Measurements from ENCODE around the gene CCDC28A. TPM values are rescaled to one million over a fixed set of nuclear protein-coding genes. Genes with fewer than 3 reads are reported as not detected.

The CCDC28A gene
- total and polyA plus RNA-seq, 4 donors = 11.9 to 20.3 (median 16.1) TPM

- TF ChIP-seq, protein P1, sequence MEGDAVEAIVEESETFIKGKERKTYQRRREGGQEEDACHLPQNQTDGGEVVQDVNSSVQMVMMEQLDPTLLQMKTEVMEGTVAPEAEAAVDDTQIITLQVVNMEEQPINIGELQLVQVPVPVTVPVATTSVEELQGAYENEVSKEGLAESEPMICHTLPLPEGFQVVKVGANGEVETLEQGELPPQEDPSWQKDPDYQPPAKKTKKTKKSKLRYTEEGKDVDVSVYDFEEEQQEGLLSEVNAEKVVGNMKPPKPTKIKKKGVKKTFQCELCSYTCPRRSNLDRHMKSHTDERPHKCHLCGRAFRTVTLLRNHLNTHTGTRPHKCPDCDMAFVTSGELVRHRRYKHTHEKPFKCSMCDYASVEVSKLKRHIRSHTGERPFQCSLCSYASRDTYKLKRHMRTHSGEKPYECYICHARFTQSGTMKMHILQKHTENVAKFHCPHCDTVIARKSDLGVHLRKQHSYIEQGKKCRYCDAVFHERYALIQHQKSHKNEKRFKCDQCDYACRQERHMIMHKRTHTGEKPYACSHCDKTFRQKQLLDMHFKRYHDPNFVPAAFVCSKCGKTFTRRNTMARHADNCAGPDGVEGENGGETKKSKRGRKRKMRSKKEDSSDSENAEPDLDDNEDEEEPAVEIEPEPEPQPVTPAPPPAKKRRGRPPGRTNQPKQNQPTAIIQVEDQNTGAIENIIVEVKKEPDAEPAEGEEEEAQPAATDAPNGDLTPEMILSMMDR (IDR thresholded peaks at IDR 0.05; ENCODE audit: low read depth, low read length, missing input control) = no peak
- TF ChIP-seq HNF4A (conservative IDR thresholded peaks at IDR 0.05) = no peak
Observed at GRCh38 chr6:138769102-138769676, 4.4 kb upstream of the CCDC28A start (continued).

- H3K27ac ChIP-seq (ENCODE audit: low read depth in 1 of 2, low read length in 2 of 2) = peak overlapping the region; percentile 95 to 98
- no peak for TF ChIP-seq ZBTB33 (IDR thresholded peaks at IDR 0.05)
- no peak for TF ChIP-seq GABPA (IDR thresholded peaks at IDR 0.05 in 1 of 2, conservative IDR thresholded peaks at IDR 0.05 in 1 of 2)
- TF ChIP-seq FOXA1 (IDR thresholded peaks at IDR 0.05) = no peak
- TF ChIP-seq YY1 (IDR thresholded peaks at IDR 0.05) = no peak
- TF ChIP-seq, protein P2, sequence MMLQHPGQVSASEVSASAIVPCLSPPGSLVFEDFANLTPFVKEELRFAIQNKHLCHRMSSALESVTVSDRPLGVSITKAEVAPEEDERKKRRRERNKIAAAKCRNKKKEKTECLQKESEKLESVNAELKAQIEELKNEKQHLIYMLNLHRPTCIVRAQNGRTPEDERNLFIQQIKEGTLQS (IDR thresholded peaks at IDR 0.05) = no peak
- no peak for TF ChIP-seq FOXA2 (IDR thresholded peaks at IDR 0.05)
- TF ChIP-seq HNF4A (conservative IDR thresholded peaks at IDR 0.05) = no peak
- TF ChIP-seq NR2F2 (IDR thresholded peaks at IDR 0.05) = no peak
- TF ChIP-seq, protein P1 (IDR thresholded peaks at IDR 0.05; ENCODE audit: low read depth, low read length, missing input control) = no peak
- no peak for TF ChIP-seq HNF4G (IDR thresholded peaks at IDR 0.05)
- TF ChIP-seq EGR1 (IDR thresholded peaks at IDR 0.05; ENCODE audit: low read depth in 2 of 2) = no peak
- no peak for TF ChIP-seq SP1 (IDR thresholded peaks at IDR 0.05)
- no peak for TF ChIP-seq RXRA (IDR thresholded peaks at IDR 0.05)
- peaks cover 2 to 12% (median 6%) of the 10 kb centered on the region in 4 donors for H3K36me3 ChIP-seq (ENCODE audit: control insufficient read depth in 4 of 4, insufficient read depth in 3 of 4, low read depth in 1 of 4, low read length in 3 of 4)
- DNase-seq (ENCODE audit: low spot score) = no peak
- no peaks in the 10 kb centered on the region for H3K9me3 ChIP-seq (ENCODE audit: control insufficient read depth in 4 of 4, low read length in 3 of 4)
- 18% methylated on average over 8 of the region's 8 CpGs for WGBS
- peaks cover 3 to 22% (median 16%) of the 10 kb centered on the region in 4 donors for H3K4me1 ChIP-seq (ENCODE audit: control insufficient read depth in 4 of 4, insufficient read depth in 4 of 4, low read length in 3 of 4)
- peak overlapping the region; percentile 79 to 98 (median 95) for H3K4me3 ChIP-seq (ENCODE audit: low read depth in 1 of 3, low read length in 3 of 3)
- H3K27me3 ChIP-seq (ENCODE audit: control insufficient read depth in 4 of 4, insufficient read depth in 4 of 4, low read length in 3 of 4) = no peaks in the 10 kb centered on the region
- H3K9ac ChIP-seq (ENCODE audit: low read depth in 1 of 2, low read length in 2 of 2) = peak overlapping the region in 1 of 2 donors; percentile 67
Observed at GRCh38 chr6:138772596-138773176, 883 bp upstream of the CCDC28A start.

GRCh38 chr6:138774370-138774769, 801 bp downstream of the CCDC28A start:
- Histone ChIP-seq H3K27ac (ENCODE audit: low read depth in 1 of 2, low read length in 2 of 2) (peak overlapping the region; percentile 95 to 98), H3K9me3 (ENCODE audit: control insufficient read depth in 4 of 4, low read length in 3 of 4) (no peaks in the 10 kb centered on the region), H3K36me3 (ENCODE audit: control insufficient read depth in 4 of 4, insufficient read depth in 3 of 4, low read depth in 1 of 4, low read length in 3 of 4) (peaks cover 3 to 13% (median 9%) of the 10 kb centered on the region in 4 donors), H3K27me3 (ENCODE audit: control insufficient read depth in 4 of 4, insufficient read depth in 4 of 4, low read length in 3 of 4) (no peaks in the 10 kb centered on the region), H3K4me1 (ENCODE audit: control insufficient read depth in 4 of 4, insufficient read depth in 4 of 4, low read length in 3 of 4) (peaks cover 3 to 22% (median 16%) of the 10 kb centered on the region in 4 donors), H3K4me3 (ENCODE audit: low read depth in 1 of 3, low read length in 3 of 3) (peak overlapping the region; percentile 79 to 98 (median 95)), H3K9ac (ENCODE audit: low read depth in 1 of 2, low read length in 2 of 2) (peak overlapping the region; percentile 69 to 91)
- DNase-seq (ENCODE audit: low spot score) = no peak
- TF ChIP-seq, protein P2 (IDR thresholded peaks at IDR 0.05) = no peak
- TF ChIP-seq GABPA (IDR thresholded peaks at IDR 0.05 in 1 of 2, conservative IDR thresholded peaks at IDR 0.05 in 1 of 2) = no peak
- WGBS = 13% methylated on average over 3 of the region's 3 CpGs
